ENCODE data around the gene MYMK.

- TF ChIP-seq CTCF (IDR thresholded peaks at IDR 0.05), result no peak
- TF ChIP-seq POLR2A (IDR thresholded peaks at IDR 0.05), result no peak
Measured at GRCh38 chr9:133515615-133516255, 9.0 kb downstream of the MYMK start.
